CD4-positive, alpha-beta T cell (primary cell): Measurements from ENCODE around the gene COL4A6. TPM values are rescaled to one million over a fixed set of nuclear protein-coding genes. Genes with fewer than 3 reads are reported as not detected.

Source experiments
- ATAC-seq: fragments of 200-7000 bp; cut with Tn5 transposase; one replicate; pipeline ENCODE4 v1.10.0; 2022; ENCODE audit warnings: mild to moderate bottlenecking; ENCODE audit not compliant: poor library complexity
- CTCF ChIA-PET: fragments of 350-600 bp; sonication (Branson Sonifier 250); formaldehyde crosslinking; loops from one replicate; lab custom pipeline; 2021; ENCODE audit warnings: antibody characterized with exemption, inconsistent platforms; lab: Charles Lee
- POLR2A ChIA-PET: fragments of 350-600 bp; sonication (Branson Sonifier 250); formaldehyde crosslinking; loops from one replicate; lab custom pipeline; 2021; ENCODE audit warnings: antibody characterized with exemption, inconsistent platforms; lab: Charles Lee
- DNase-seq, 14 experiments: peaks; one replicate each; pipeline ENCODE4 v3.0.0-alpha.2; 2013 to 2020; ENCODE audit warnings: mixed read lengths in 2 of 14
- H3K27ac ChIP-seq, 2 donors: one replicate each; pipeline versions ENCODE4 v1.5.1 to v1.7.0; 2013; ENCODE audit warnings: low read length in 2 of 2, low read depth in 1 of 2, mild to moderate bottlenecking in 1 of 2
- H3K27me3 ChIP-seq, 2 experiments: 1 replicate in 1 of 2; 2 replicates in 1 of 2; pipeline versions ENCODE4 v1.6.1 to v1.7.0; 2013; ENCODE audit warnings: low read length in 2 of 2, control low read depth in 1 of 2, mild to moderate bottlenecking in 1 of 2, moderate library complexity in 1 of 2; ENCODE audit not compliant: insufficient read depth in 2 of 2, control insufficient read depth in 1 of 2
- H3K36me3 ChIP-seq: one replicate; pipeline ENCODE4 v1.6.1; 2013; ENCODE audit warnings: low read length, control low read depth; ENCODE audit not compliant: insufficient read depth
- H3K4me1 ChIP-seq: one replicate; pipeline ENCODE4 v1.6.1; 2013; ENCODE audit warnings: low read length, control low read depth; ENCODE audit not compliant: insufficient read depth
- H3K4me3 ChIP-seq: one replicate; pipeline ENCODE4 v1.5.1; 2013; ENCODE audit warnings: mild to moderate bottlenecking, low read length, moderate library complexity
- H3K9me3 ChIP-seq, 2 experiments: 1 replicate in 1 of 2; 2 replicates in 1 of 2; pipeline versions ENCODE4 v1.6.1 to v1.7.0; 2013; ENCODE audit warnings: low read length in 2 of 2, mild to moderate bottlenecking in 2 of 2, control low read depth in 1 of 2, moderate library complexity in 1 of 2; ENCODE audit not compliant: control insufficient read depth in 1 of 2, insufficient read depth in 1 of 2
- H3K27ac Mint-ChIP-seq: one replicate; pipeline ENCODE4 v1.8.0; 2020; ENCODE audit warnings: mixed read lengths
- H3K27me3 Mint-ChIP-seq: one replicate; pipeline ENCODE4 v1.8.0; 2021; ENCODE audit warnings: mixed read lengths
- H3K36me3 Mint-ChIP-seq: one replicate; pipeline ENCODE4 v1.8.0; 2021; ENCODE audit warnings: low read depth, mixed read lengths
- H3K4me1 Mint-ChIP-seq: one replicate; pipeline ENCODE4 v1.8.0; 2021; ENCODE audit warnings: low read depth, mixed read lengths
- H3K4me3 Mint-ChIP-seq: one replicate; pipeline ENCODE4 v1.8.0; 2020; ENCODE audit warnings: mild to moderate bottlenecking, mixed read lengths
- H3K9me3 Mint-ChIP-seq: one replicate; pipeline ENCODE4 v1.8.0; 2020; ENCODE audit warnings: mixed read lengths
- intact Hi-C, 2 experiments: fragments of 100-400 bp; cut with DNase I in 1 of 2; cut with micrococcal nuclease in 1 of 2; formaldehyde crosslinking; loops; one replicate each; pipeline versions ENCODE4 v1.15.1 to v1.9.0; 2023 to 2025; cut with DNase I, micrococcal nuclease
- total RNA-seq, 174 experiments: library from RNA in 2 of 174; stranded (reverse) in 2 of 174; gene quantifications; one replicate each; pipeline ENCODE4 v1.2.3 and lab custom pipeline; 2021 to 2026
- TF ChIP-seq, protein P1 (sequence below): fragments of 200-600 bp; IDR thresholded peaks from one replicate; pipeline ENCODE4 v1.8.0; 2022; ENCODE audit warnings: antibody characterized with exemption, mild to moderate bottlenecking

The COL4A6 gene
- total RNA-seq, 2 experiments from 2014 or later = not detected

DNA sequence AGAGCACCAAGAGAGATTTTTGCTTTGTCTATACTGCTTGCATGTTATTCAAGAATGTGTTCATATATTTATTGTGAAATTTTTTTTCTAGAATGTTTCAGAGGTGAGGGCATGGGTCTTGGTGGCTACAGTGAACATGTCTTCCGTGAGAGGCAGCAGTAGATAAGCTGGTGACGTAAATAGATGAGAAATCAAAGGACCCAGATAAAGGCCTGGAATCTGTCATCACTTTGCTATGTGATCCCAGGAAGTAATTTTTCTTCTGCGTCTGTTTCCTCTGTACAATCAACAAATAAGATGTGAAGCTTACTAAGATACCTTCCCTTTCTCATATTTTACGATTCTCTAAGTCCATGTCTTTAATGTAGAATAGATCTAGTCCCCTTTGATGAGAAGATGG lies 129.1 kb downstream of the COL4A6 start:
- TF ChIP-seq, protein P1, sequence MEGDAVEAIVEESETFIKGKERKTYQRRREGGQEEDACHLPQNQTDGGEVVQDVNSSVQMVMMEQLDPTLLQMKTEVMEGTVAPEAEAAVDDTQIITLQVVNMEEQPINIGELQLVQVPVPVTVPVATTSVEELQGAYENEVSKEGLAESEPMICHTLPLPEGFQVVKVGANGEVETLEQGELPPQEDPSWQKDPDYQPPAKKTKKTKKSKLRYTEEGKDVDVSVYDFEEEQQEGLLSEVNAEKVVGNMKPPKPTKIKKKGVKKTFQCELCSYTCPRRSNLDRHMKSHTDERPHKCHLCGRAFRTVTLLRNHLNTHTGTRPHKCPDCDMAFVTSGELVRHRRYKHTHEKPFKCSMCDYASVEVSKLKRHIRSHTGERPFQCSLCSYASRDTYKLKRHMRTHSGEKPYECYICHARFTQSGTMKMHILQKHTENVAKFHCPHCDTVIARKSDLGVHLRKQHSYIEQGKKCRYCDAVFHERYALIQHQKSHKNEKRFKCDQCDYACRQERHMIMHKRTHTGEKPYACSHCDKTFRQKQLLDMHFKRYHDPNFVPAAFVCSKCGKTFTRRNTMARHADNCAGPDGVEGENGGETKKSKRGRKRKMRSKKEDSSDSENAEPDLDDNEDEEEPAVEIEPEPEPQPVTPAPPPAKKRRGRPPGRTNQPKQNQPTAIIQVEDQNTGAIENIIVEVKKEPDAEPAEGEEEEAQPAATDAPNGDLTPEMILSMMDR = no peak
- Histone ChIP-seq H3K36me3 (no peaks in the 10 kb centered on the region), H3K27me3 (peaks cover 0 to 3% of the 10 kb centered on the region in 2 experiments), H3K4me3 (no peak overlapping the region), H3K4me1 (no peaks in the 10 kb centered on the region), H3K27ac (no peak overlapping the region), H3K9me3 (no peaks in the 10 kb centered on the region)
- Mint-ChIP-seq H3K36me3 (no peaks in the 10 kb centered on the region), H3K9me3 (no peaks in the 10 kb centered on the region), H3K4me3 (no peak overlapping the region), H3K27me3 (no peaks in the 10 kb centered on the region), H3K4me1 (no peaks in the 10 kb centered on the region), H3K27ac (no peak overlapping the region)
- no peak for DNase-seq
- POLR2A ChIA-PET = no interaction called here
- CTCF ChIA-PET = no interaction called here
- intact Hi-C loops = no loop called here
- ATAC-seq = no peak

DNA sequence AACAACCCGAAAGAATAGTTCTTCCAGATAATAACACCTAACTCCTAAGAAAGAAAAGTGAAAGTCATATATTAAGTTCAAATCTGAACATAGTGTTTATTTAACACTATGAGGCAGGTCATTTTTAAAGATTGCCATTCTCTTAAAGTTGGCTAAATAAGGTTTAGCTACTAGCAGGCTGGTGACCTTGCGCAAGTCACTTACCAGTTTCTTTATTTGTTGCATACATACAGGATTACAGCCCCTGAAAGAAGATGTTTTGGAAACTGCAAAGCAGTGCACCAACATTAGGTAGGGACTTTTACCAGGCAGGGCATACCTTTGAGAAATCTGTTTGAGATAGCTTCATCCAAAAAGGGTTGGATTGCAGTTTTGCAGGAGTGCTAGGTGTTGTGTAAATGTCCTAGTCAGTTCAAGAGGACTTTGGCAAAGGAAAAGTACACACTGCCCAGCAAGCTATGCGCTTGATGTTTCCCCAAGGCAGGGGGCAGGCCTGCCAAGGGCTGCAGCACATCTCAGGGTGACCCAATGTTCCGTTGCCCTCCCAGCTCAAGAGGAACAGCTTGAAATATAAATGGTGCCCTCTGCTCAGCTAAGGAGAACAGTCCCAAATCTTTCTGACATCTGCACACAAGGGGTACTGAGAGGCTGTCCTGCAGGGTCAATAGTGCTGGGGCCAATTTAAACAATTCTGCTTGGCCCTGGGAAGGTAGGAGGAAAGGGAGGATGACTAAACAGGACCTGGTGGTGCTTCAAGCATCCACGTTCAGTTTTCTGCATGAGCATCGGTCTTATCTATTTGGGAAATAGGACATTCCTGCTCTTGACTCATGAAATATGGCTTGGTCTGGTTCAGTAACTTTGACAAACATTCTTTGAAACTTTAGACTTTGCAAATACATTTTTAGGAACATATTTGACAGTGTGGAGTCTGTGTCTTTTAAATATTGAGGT lies 130.8 kb downstream of the COL4A6 start:
- H3K27me3 ChIP-seq = peaks cover 0 to 3% of the 10 kb centered on the region in 2 experiments
- H3K27ac ChIP-seq = no peak overlapping the region
- no peak overlapping the region for H3K27ac Mint-ChIP-seq
- ChIA-PET CTCF (no interaction called here), POLR2A (no interaction called here)
- H3K4me3 ChIP-seq = no peak overlapping the region
- no peaks in the 10 kb centered on the region for H3K27me3 Mint-ChIP-seq
- H3K4me1 ChIP-seq = no peaks in the 10 kb centered on the region
- H3K4me3 Mint-ChIP-seq = no peak overlapping the region
- H3K9me3 ChIP-seq = no peaks in the 10 kb centered on the region
- H3K4me1 Mint-ChIP-seq = no peaks in the 10 kb centered on the region
- H3K36me3 ChIP-seq = no peaks in the 10 kb centered on the region
- H3K9me3 Mint-ChIP-seq = no peaks in the 10 kb centered on the region
- H3K36me3 Mint-ChIP-seq = no peaks in the 10 kb centered on the region
- no peak for DNase-seq
- TF ChIP-seq, protein P1 = no peak
- intact Hi-C loops = no loop called here
- no peak for ATAC-seq

DNA sequence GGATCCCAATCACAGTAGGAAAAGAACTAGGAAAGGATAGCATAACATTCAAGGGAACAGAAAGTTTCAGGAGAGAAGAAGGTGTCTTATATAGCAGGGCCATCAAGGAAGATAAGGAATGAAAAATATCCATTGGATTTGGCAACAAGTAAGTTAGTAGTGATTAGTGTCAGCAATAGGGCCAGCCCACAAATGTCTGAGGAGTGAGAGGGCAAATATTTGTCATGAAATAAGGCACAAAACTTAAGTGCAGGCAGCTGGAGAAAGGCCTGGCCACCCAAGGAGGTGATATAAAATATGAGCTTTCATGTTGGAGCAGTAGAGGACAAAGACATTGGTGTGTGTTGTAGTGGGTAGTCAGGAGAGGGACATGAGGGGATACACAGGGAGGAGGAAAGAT lies 132.1 kb downstream of the COL4A6 start:
- no peak overlapping the region for H3K27ac Mint-ChIP-seq
- Histone ChIP-seq H3K27me3 (peaks cover 0 to 3% of the 10 kb centered on the region in 2 experiments), H3K4me1 (no peaks in the 10 kb centered on the region), H3K36me3 (no peaks in the 10 kb centered on the region), H3K27ac (no peak overlapping the region), H3K9me3 (no peaks in the 10 kb centered on the region), H3K4me3 (no peak overlapping the region)
- DNase-seq (no peak), ATAC-seq (no peak)
- no peaks in the 10 kb centered on the region for H3K9me3 Mint-ChIP-seq
- intact Hi-C loops = no loop called here
- POLR2A ChIA-PET = no interaction called here
- H3K4me1 Mint-ChIP-seq = no peaks in the 10 kb centered on the region
- CTCF ChIA-PET = no interaction called here
- H3K36me3 Mint-ChIP-seq = no peaks in the 10 kb centered on the region
- no peaks in the 10 kb centered on the region for H3K27me3 Mint-ChIP-seq
- H3K4me3 Mint-ChIP-seq = no peak overlapping the region
- TF ChIP-seq, protein P1 = no peak
